Retinal pigment epithelial cell (primary cell): ENCODE results near the gene TRIP6.
"Not testable (repeated sequence)": the region's sequence is repeated elsewhere in the genome, so short reads cannot be mapped to it uniquely, and the experiment has no call there.

Experiments used
- DNase-seq: peaks from one replicate; pipeline ENCODE4 v3.0.0-alpha.2; 2010; ENCODE audit warnings: low read depth
- H3K4me3 ChIP-seq: 2 replicates; pipeline ENCODE4 v1.5.1; 2011; ENCODE audit warnings: mild to moderate bottlenecking, low read length, control low read depth, moderate library complexity
- CTCF ChIP-seq: conservative IDR thresholded peaks from 2 replicates; pipeline ENCODE4 v1.5.1; 2011; ENCODE audit warnings: low read depth, low read length, control low read depth, inconsistent platforms

Gene TRIP6

GRCh38 chr7:100839361-100839760 lies 27.8 kb upstream of the TRIP6 start:
- H3K4me3 ChIP-seq: no peak overlapping the region
- TF ChIP-seq CTCF: no peak

GRCh38 chr7:100840470-100841100 lies 26.6 kb upstream of the TRIP6 start:
- no peak overlapping the region for H3K4me3 ChIP-seq
- DNase-seq: no peak
- TF ChIP-seq CTCF: no peak

More at GRCh38 chr7:100839361-100839760, 27.8 kb upstream of the TRIP6 start:
- DNase-seq: no peak

DNA sequence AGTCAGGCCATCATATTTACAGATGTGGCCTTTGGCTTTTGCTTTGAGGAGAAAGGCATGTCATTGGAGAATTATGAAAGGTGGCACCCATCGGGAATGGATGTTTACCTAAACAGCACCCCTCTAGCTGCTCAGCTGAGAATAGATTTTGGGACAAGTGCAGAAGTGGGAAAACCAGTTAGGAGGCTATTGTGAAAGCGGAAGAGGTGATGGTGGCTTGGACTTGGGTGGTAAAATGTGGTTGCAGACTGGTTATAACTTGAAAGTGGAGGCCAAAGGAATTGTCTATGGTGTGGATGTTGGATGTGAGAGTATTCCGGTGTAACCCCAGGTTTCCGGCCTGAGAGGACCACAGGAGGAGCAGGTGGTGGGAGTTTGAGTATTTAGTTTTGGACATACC lies 19.8 kb upstream of the TRIP6 start:
- no peak for DNase-seq
- no peak for TF ChIP-seq CTCF
- H3K4me3 ChIP-seq: no peak overlapping the region

DNA sequence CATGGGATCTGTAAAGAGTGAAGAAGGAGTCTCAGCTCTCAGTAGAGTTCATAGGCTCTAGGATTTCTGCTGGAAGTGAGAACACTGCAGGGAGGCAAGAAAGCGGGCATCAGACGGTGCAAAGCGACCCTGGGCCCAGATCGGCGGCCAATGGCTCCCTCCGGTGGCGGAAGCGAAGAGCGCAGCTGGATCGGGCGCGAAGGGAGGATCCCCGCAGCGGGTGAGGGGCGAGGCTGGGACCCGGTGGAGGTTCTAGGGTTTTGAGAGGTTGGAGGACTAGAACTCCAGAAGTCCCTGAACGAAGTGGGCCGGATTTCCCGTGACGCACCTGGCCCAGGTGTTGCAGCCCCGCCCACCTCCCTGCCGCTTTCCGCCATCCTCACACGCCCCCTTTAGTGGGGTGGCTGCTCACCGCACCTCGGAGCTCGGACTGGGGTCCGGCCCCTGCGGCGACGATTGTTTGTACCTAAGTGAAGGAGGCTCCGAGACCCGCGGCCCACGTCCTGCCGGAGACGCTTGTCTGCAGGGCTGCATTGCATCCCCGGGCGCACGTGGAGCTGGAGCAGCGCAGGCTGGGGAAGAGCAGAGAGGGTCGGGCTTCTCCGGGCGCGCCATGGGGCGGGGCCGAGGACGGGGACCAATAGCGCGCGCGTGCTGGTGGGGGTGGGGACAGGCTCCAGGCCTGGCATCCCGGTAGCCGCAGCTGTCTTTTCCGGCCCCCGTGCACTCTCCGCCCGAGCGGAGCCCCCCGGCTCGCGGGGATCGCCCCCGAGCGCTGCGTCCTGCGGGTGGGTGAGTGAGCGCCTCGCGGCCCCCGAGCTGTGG lies 14.9 kb upstream of the TRIP6 start, which contains the start of gene SLC12A9:
Gene SLC12A9 (plus strand): TSS at position 666 of the 825 bp plus-strand sequence. CDS start 1,485 bp downstream, outside the sequence.
- peak; percentile 34 for DNase-seq
- TF ChIP-seq CTCF: peak; percentile 86
- peak within 1 kb of the TSS; percentile 66 for H3K4me3 ChIP-seq

DNA sequence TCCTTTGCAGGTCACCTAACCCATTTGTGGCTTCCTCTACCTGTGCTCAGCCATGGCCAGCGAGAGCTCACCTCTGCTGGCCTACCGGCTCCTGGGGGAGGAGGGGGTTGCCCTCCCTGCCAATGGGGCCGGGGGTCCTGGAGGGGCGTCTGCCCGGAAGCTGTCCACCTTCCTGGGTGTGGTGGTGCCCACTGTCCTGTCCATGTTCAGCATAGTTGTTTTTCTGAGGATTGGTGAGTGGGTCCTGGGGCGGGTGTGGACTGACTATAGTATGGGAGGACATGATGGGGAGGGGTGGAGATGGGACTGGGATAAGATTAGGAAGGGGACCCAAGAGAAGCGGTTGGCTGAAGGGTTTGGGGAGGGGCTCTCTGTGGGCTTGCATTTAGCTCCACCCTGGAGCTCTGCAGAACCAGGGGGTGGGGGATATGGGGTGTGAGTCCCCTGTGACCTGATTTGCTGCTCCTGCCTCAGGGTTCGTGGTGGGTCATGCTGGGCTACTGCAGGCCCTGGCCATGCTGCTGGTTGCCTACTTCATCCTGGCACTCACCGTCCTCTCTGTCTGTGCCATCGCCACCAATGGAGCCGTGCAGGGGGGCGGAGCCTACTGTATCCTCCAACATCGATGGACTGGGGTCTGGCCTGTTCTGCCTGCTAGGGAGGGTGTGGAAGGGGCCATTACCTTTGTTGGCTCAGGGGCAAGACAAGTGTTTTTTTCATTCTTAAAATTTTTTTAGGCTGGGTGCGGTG lies 12.9 kb upstream of the TRIP6 start:
- H3K4me3 ChIP-seq: no peak overlapping the region
- no peak for DNase-seq
- no peak for TF ChIP-seq CTCF

DNA sequence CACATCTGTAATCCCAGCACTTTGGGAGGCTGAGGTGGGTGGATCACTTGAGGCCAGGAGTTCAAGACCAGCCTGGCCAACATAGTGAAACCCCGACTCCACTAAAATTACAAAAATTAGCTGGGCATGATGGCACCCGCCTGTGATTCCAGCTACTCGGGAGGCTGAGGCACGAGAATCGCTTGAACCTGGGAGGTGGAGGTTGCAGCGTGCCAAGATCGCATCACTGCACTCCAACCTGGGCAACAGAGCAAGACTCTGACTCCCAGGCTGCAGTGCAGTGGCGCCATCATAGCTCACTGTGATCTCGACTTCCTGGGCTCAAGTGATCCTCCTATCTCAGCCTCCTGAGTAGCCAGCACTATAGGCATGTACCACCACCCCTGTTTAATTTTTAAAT lies 12.3 kb upstream of the TRIP6 start:
- H3K4me3 ChIP-seq, DNase-seq: not testable (repeated sequence)

DNA sequence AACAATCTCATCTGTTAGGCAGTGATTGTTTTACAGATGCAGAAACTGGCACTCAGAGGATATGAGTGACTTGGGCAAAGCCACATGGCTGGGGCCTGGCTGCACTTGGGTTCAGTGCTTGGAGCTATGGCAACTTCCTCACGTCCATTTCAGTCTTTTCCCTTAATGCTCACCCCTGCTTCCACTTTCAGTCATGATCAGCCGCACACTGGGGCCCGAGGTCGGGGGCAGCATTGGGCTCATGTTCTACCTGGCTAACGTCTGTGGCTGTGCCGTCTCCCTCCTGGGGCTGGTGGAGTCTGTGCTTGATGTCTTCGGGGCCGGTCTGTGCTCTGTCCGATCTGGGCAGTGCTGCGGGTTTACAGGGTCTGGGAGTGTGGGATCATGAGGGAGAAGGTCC lies 11.7 kb upstream of the TRIP6 start:
- no peak for DNase-seq
- no peak for TF ChIP-seq CTCF
- H3K4me3 ChIP-seq: no peak overlapping the region
